ENCODE measurements around the gene SLC17A7.

Gene SLC17A7

GRCh38 chr19:49443366-49444099, 2.2 kb upstream of the SLC17A7 start:
- DNase-seq, result peak; percentile 92

DNA sequence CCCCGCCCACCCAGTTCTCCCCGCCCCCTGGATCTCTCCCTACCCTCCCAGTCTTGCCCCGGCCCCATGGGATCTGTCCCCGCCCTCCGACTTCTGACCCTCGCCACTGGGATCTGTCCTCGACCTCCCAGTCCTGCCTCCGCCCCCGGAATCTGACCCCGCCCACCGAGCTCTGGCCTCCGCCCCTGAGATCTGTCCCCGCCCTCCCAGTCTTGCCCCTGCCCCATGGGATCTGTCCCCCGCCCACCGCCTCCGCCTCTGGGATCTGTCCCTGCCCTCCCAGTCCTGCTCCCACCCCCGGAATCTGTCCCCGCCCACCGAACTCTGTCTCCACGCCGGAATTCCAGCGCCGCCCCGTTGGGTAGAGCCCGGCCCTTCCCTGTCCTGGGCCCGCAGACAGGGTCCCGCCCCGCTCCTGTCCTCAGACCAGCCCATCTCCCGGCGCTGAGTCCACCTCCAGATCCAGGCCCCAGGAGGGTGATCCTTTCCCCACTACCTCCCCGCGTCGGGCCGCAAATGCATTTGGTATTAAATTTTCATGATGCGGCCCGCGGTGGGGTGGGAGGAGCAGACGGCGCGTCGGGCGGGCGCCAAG, 1.5 kb upstream of the SLC17A7 start:
- peak; percentile 29 to 45 for DNase-seq

- no peak for DNase-seq
These were observed 1.0 kb upstream of the SLC17A7 start for GRCh38 chr19:49442354-49442753.

GRCh38 chr19:49441960-49442350, 628 bp upstream of the SLC17A7 start:
- no peak for DNase-seq

- DNase-seq, result no peak
These were observed 703 bp downstream of the SLC17A7 start for GRCh38 chr19:49440439-49441209.

DNA sequence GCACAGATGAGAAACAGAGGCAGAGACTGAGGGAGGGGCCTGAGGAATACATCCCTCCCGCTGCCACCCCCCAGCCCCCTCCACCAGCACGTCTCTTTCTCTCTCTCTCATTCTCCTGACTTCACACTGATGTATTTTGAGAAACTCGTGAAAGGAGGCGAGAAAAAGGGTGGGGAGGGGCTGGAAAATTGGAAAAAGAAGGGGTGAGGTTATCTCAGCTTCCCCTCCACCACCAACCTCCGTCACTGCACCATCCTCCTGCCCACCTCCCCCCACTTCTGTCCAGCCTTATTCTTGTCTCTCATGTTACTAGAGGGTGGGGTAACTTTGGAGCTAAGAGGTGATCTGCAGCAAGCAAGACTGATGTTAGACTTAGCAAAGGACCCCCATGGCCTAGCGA, 1.5 kb downstream of the SLC17A7 start:
- DNase-seq, result no peak

- no peak for DNase-seq
These were observed 3.1 kb downstream of the SLC17A7 start for GRCh38 chr19:49438261-49438660.

GRCh38 chr19:49437231-49437630, 4.1 kb downstream of the SLC17A7 start:
- no peak for DNase-seq

DNA sequence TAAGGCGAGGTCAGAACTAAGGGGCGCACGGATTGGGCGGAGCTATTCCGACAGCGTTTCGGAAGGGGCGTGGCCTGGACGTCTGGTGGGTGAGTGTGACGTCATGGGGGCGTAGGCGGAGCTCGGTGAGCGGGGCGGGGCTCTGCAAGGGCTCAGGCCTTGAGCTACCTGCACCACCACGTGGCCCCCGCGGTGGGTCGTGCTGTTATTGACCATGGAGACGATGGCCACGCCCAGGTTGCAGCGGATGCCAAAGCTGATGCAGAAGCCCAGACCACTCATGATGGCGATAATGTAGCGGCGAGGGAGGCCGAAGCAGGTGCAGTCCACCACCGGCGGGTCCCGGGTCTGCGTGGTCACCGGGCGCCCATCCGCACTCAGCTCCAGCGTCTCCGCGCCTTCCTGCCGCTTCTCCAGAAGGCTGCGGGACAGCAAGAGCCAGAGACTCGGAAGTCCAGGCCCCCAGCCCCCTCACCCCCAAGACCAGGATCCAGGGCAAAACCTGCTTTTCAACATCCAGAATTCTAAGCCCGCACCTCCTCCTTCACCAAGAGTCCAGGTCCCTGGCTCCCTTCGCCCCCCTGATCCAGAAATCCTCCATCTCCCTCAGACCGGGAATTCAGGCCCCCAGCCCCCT, 4.8 kb downstream of the SLC17A7 start:
- no peak for DNase-seq

GRCh38 chr19:49435670-49436069, 5.7 kb downstream of the SLC17A7 start:
- DNase-seq, result no peak

DNA sequence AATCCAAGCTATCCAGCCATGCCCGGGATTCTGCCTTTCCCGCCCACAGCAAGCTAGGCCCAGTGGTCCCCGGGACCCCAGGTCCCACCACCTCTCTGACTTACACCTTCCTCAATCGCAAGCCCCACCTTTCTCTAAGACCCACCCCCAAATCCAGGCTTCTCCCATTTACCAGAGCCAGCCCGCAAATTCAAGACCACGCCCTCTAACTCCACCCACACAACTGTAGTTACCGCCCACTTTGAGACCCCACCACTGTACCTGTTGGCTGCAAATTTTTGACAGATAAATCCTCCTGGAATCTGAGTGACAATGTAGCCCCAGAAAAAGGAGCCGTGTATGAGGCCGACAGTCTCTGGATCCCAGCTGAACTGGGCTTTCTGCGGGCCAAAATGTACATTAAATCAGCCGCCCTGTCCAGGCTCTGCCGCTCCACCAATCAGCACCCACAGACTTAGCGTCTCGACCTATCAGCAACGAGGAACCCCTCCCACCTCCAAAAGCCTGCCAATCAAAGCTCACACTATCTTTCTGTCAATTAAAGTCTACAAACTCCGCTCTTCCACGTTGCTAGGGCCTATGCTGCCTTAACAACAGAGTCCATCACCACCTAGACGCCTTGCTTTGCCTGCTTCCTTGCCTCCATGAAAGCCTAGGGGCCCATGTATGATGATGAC, 6.3 kb downstream of the SLC17A7 start:
- DNase-seq, result no peak

- DNase-seq, result no peak
These were observed 8.0 kb downstream of the SLC17A7 start for GRCh38 chr19:49433240-49433901.

DNA sequence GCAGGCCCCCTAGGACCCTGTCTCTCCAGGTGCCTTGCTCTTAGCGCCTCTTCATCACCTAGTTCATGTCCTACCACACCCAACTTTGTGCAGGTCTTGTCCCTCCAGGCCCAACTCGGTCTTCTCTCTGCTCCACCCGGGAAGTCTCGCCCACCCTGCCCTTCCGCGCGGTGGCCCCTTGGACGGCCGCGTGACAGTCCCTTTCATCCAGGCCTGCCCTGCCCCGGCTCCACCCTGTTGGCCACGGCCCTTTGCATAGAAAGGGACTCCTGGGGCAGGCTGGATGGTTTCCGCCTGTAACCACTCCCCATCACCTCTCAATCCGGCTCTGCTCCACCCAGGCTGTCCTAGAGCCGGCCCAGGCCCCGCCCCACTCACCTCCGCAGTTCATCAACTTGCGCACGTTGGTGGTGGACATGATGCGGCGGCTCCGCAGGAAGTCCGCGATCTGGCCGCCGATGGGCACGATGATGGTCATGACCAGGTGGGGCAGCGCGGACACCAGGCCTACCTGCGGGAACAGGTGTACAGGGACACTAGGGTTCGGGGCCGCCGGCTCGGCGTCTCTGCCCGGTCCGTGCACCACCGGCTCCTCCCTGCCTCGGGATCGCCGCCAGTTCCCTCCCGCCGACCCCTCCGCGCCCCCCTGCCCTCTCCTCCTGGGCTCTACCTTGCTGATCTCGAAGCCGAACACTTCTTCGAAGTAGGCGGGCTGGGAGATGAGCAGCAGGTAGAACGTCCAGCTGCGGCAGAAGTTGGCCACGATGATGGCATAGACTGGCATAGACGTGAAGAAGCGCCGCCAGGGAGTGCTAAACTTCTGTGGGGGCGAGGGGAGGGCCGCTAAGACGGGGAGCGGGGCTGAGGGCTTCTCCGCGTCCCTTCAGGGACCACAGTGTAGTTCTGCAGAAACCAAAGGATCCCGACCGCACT, 8.9 kb downstream of the SLC17A7 start:
- no peak for DNase-seq

DNA sequence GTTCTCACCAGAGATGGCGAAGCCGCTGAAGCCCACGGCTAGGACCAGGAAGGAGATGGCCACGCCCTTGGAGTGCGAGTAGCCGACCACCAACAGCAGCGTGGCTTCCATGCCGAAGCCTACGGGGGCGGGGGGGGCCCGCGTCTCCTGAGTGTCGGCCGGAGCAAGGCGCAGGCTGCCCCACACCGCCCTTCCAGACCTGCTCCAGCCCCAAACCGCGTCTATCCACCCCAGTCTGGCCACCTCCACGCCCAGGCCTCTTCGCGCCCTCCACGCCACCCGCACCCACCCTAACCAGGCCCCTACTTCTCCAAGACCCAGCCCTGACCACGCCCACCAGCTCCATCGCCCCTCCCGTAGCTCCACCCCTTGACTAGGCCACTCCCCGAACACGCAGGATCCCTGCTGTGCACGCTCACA, 10.0 kb downstream of the SLC17A7 start:
- DNase-seq, result no peak

DNA sequence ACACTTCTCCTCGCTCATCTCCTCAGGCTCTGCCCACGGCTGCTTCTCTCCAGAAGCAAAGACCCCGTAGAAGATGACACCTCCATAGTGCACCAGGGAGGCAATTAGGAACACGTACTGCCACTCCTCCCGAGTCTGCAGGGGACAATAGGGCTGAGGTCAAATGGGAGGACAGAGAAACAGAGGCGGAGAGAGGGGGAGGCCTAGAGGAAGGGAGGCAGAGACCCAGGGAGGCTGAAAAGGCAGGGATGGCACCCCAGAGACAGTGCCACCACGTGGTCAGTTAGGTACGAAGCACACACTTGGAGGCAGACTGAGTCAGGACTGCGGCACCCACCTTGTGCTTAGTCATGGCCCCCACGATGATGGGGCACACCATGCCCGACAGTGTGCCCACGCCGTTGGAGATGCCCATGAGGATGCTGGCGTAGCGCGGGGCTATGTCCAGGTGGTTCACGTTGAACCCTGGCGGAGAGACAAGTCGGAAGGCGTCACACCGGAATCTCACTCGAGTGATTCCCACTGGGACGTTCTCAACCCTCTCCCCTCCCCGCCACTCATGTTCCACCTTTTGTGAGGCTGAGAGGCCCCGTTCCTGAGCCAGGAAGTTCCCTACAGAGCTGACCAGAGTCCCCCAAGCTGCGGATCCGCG, 10.5 kb downstream of the SLC17A7 start:
- no peak for DNase-seq

DNA sequence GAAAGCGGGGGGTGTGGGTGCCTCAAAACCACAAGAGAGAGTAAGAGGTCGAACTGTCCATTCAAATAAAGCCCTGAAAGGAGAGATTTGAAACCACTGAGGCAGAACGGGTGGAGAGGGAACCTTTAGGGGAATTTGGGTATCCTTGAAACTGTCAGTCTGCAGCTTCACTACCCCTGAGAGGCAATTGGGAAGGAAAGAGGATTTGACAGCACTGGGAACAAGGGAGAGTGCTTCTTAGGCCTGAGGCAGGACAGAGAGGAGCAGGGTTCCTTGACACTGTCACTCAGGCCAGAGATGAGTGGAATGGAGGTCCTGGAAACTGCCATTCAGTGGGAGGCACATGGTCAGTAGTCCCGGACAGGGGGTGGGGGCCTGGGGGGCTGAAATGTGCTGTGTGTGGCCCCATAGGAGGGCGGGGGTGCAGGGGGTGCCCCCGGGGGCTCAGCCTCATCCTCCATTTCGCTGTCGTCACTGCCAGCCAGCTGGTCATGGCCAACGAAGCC, 11.1 kb downstream of the SLC17A7 start:
- no peak for DNase-seq

DNA sequence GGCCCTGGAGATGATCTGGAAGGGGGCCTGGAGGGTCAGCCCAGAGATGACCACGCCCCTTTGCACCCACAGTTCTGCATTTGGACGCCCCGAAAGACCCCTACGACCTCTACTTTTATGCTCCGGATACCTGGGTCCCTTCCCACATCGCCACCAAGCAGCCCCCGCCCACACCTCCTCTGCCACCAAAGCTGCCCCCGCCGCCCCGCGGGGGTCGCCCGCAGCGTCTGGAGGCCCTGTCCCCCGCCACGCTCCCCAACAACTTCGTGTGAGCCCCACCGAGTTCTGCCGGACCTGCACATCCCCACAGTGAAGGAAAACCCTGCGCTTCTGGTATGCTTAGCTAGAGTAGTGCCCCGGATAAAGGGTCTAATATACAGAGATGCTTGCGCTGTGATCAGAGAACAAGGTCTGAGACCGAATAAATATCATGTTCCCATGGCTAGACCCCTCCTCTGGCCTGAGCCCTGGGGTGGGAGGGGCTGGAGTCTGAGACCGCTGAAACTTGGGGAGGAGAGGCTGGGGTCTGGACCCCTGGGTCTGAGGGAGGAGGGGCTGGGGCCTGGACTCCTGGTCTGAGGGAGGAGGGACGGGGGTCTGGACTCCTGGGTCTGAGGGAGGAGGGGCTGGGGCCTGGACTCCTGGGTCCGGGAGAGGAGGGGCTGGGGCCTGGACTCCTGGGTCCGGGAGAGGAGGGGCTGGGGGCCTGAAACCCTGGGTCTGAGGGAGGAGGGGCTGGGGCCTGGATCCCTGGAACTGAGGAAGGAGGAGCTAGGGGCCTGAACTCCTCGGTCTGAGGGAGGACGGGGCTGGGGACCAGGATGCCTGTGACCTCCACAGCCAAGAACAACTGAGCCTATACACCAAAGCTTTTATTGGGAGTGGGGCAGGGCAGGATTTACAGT, 12.5 kb downstream of the SLC17A7 start:
- DNase-seq, result no peak

DNA sequence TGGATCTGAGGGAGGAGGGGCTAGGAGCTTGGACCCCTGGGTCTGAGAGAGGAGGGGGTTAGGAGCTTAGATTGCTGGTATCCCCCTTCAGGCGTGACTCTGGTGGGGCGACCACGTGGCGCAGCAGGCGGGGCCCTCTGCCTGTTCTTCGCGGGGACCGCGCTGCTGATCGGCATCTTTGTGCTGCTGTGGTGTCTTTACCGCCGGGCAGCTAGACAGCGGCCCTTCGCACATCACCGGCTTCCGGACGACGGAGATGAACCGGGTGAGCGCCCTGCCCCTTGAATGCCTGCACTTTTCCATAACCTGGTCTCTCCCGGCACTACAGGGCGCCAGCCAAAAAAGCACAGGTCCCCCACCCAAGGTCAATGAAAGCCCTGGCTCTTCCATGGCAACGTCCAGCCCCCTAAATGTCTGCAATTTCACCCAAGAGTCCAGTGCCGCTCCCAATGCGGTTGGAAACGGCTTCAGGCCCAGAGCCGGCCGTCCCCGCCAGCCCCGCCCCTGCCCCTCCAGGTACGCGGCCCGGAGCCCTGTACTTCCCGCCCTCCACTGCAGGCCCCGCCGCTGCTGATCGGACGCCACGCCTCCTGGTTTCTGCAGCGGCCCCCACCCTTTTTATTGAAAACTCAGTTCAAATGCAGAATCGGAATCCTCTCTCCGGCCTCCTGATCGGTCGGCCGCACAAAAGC, 13.3 kb downstream of the SLC17A7 start:
- DNase-seq, result no peak

- DNase-seq, result no peak
These were observed 14.0 kb downstream of the SLC17A7 start for GRCh38 chr19:49427339-49427738.
